Mesenchymal stem cell (in vitro differentiated cells and primary cell): ENCODE measurements around the gene VTI1A.

Source experiments
- DNase-seq: peaks from one replicate; pipeline ENCODE4 v3.0.0-alpha.2; 2013
- H2AFZ ChIP-seq: one replicate; pipeline ENCODE4 v1.6.1; 2013; ENCODE audit warnings: low read depth, mild to moderate bottlenecking, control low read depth, inconsistent platforms, low read length, moderate library complexity
- H2AK5ac ChIP-seq: 2 replicates; pipeline ENCODE4 v1.6.1; 2013; ENCODE audit warnings: low read length, moderate library complexity, mild to moderate bottlenecking, inconsistent platforms; ENCODE audit not compliant: severe bottlenecking
- H2BK120ac ChIP-seq: one replicate; pipeline ENCODE4 v1.6.1; 2013; ENCODE audit warnings: low read depth, mild to moderate bottlenecking, inconsistent platforms, low read length, moderate library complexity
- H2BK12ac ChIP-seq, 2 experiments: one replicate each; pipeline ENCODE4 v1.6.1; 2013; ENCODE audit warnings: inconsistent platforms in 2 of 2, low read length in 2 of 2, mild to moderate bottlenecking in 2 of 2, moderate library complexity in 2 of 2, control low read depth in 1 of 2
- H2BK15ac ChIP-seq: one replicate; pipeline ENCODE4 v1.6.1; 2013; ENCODE audit warnings: mild to moderate bottlenecking, low read depth, inconsistent platforms; ENCODE audit not compliant: poor library complexity, severe bottlenecking
- H2BK5ac ChIP-seq: 2 replicates; pipeline ENCODE4 v1.6.1; 2013; ENCODE audit warnings: low read depth, mild to moderate bottlenecking, low read length, control low read depth, inconsistent platforms; ENCODE audit not compliant: poor library complexity, severe bottlenecking
- H3K14ac ChIP-seq, 2 experiments: one replicate each; pipeline ENCODE4 v1.6.1; 2013; ENCODE audit warnings: inconsistent platforms in 2 of 2, low read length in 2 of 2, control low read depth in 1 of 2, mild to moderate bottlenecking in 1 of 2, moderate library complexity in 1 of 2
- H3K18ac ChIP-seq, 2 experiments: one replicate each; pipeline ENCODE4 v1.6.1; 2013; ENCODE audit warnings: inconsistent platforms in 2 of 2, low read length in 2 of 2, control low read depth in 1 of 2, low read depth in 1 of 2, mild to moderate bottlenecking in 1 of 2
- H3K23ac ChIP-seq, 2 experiments: one replicate each; pipeline ENCODE4 v1.6.1; 2013; ENCODE audit warnings: inconsistent platforms in 2 of 2, low read length in 2 of 2, mild to moderate bottlenecking in 2 of 2, moderate library complexity in 2 of 2, control low read depth in 1 of 2
- H3K27ac ChIP-seq: 2 replicates; pipeline ENCODE4 v1.5.1; 2013; ENCODE audit warnings: mild to moderate bottlenecking, moderate library complexity, low read length, control low read depth, inconsistent platforms; ENCODE audit not compliant: poor library complexity, severe bottlenecking
- H3K27me3 ChIP-seq, 2 experiments: 2 replicates each; pipeline versions ENCODE4 v1.6.1 to v1.7.0; 2013; ENCODE audit warnings: low read length in 2 of 2, mild to moderate bottlenecking in 2 of 2, moderate library complexity in 2 of 2, control low read depth in 1 of 2, inconsistent platforms in 1 of 2; ENCODE audit not compliant: control insufficient read depth in 1 of 2, insufficient read depth in 1 of 2
- H3K36me3 ChIP-seq, 2 experiments: 2 replicates each; pipeline versions ENCODE4 v1.6.1 to v1.7.0; 2013; ENCODE audit warnings: low read length in 2 of 2, control low read depth in 1 of 2, inconsistent platforms in 1 of 2, low read depth in 1 of 2, mild to moderate bottlenecking in 1 of 2; ENCODE audit not compliant: insufficient read depth in 2 of 2, control insufficient read depth in 1 of 2
- H3K4ac ChIP-seq, 2 experiments: one replicate each; pipeline ENCODE4 v1.6.1; 2013; ENCODE audit warnings: inconsistent platforms in 2 of 2, low read length in 2 of 2, mild to moderate bottlenecking in 2 of 2, moderate library complexity in 2 of 2, control low read depth in 1 of 2, low read depth in 1 of 2
- H3K4me1 ChIP-seq: 2 replicates; pipeline ENCODE4 v1.6.1; 2013; ENCODE audit warnings: low read depth, low read length, control low read depth; ENCODE audit not compliant: control insufficient read depth, insufficient read depth
- H3K4me2 ChIP-seq: 2 replicates; pipeline ENCODE4 v1.6.1; 2013; ENCODE audit warnings: low read length, mild to moderate bottlenecking, inconsistent platforms; ENCODE audit not compliant: poor library complexity, severe bottlenecking
- H3K4me3 ChIP-seq, 2 experiments: 2 replicates each; pipeline versions ENCODE4 v1.5.1 to v1.7.0; 2013; ENCODE audit warnings: low read length in 2 of 2, mild to moderate bottlenecking in 2 of 2, control low read depth in 1 of 2, low read depth in 1 of 2; ENCODE audit not compliant: insufficient read depth in 1 of 2
- H3K79me1 ChIP-seq: replicated peaks from 2 replicates; pipeline ENCODE4 v1.6.1; 2013; ENCODE audit warnings: mild to moderate bottlenecking, control low read depth, low read length, inconsistent platforms; ENCODE audit not compliant: poor library complexity, severe bottlenecking
- H3K9ac ChIP-seq: 2 replicates; pipeline ENCODE4 v1.7.0; 2013; ENCODE audit warnings: mild to moderate bottlenecking, low read length, moderate library complexity
- H3K9me3 ChIP-seq: 2 replicates; pipeline ENCODE4 v1.7.0; 2013; ENCODE audit warnings: mild to moderate bottlenecking, low read length; ENCODE audit not compliant: control insufficient read depth
- H4K8ac ChIP-seq: one replicate; pipeline ENCODE4 v1.6.1; 2013; ENCODE audit warnings: inconsistent platforms, mild to moderate bottlenecking, low read length, moderate library complexity
- H4K91ac ChIP-seq: one replicate; pipeline ENCODE4 v1.6.1; 2013; ENCODE audit warnings: mild to moderate bottlenecking, low read length, inconsistent platforms
- WGBS: methylation state at CpG from one replicate; pipeline ENCODE4 v1.1.7; 2013; ENCODE audit warnings: mixed read lengths; 5-methylcytosine and 5-hydroxymethylcytosine counted together

The VTI1A gene

GRCh38 chr10:112624546-112625048 lies 177.6 kb downstream of the VTI1A start:
- H3K27ac ChIP-seq, result no peak overlapping the region
- no peak overlapping the region for H2BK15ac ChIP-seq
- H2BK12ac ChIP-seq, result no peak overlapping the region
- no peaks in the 10 kb centered on the region for H3K9me3 ChIP-seq
- H3K14ac ChIP-seq, result no peak overlapping the region
- H2AFZ ChIP-seq, result no peak overlapping the region
- no peaks in the 10 kb centered on the region for H3K27me3 ChIP-seq
- 96% methylated on average over 3 of the region's 7 CpGs for WGBS
- no peak overlapping the region for H4K91ac ChIP-seq
- no peak overlapping the region for H3K4me2 ChIP-seq
- H4K8ac ChIP-seq, result no peak overlapping the region
- no peaks in the 10 kb centered on the region for H3K36me3 ChIP-seq
- H3K79me1 ChIP-seq, result peaks cover 3% of the 10 kb centered on the region
- no peak overlapping the region for H3K4me3 ChIP-seq
- H2AK5ac ChIP-seq, result no peak overlapping the region
- H3K4ac ChIP-seq, result no peak overlapping the region
- H3K9ac ChIP-seq, result peak overlapping the region; percentile 65
- H3K23ac ChIP-seq, result no peak overlapping the region
- H3K18ac ChIP-seq, result no peak overlapping the region
- DNase-seq, result no peak
- H2BK5ac ChIP-seq, result no peak overlapping the region
- peaks cover 2% of the 10 kb centered on the region for H3K4me1 ChIP-seq
- H2BK120ac ChIP-seq, result no peak overlapping the region

GRCh38 chr10:112628951-112629609 lies 182.1 kb downstream of the VTI1A start:
- Histone ChIP-seq H2AK5ac (no peak overlapping the region), H2BK12ac (peak overlapping the region in 1 of 2 experiments; percentile 65), H2BK5ac (no peak overlapping the region), H3K27me3 (no peaks in the 10 kb centered on the region), H2AFZ (no peak overlapping the region), H3K79me1 (peaks cover 5% of the 10 kb centered on the region), H3K9me3 (no peaks in the 10 kb centered on the region), H4K8ac (no peak overlapping the region), H2BK15ac (no peak overlapping the region), H3K4me3 (no peak overlapping the region), H3K36me3 (no peaks in the 10 kb centered on the region), H3K23ac (no peak overlapping the region), H3K14ac (no peak overlapping the region), H2BK120ac (no peak overlapping the region), H3K27ac (no peak overlapping the region), H3K4ac (no peak overlapping the region), H3K18ac (peak overlapping the region in 1 of 2 experiments; percentile 52), H3K4me2 (no peak overlapping the region), H4K91ac (no peak overlapping the region), H3K9ac (no peak overlapping the region), H3K4me1 (peaks cover 2% of the 10 kb centered on the region)
- WGBS, result 79% methylated on average over 3 of the region's 5 CpGs
- DNase-seq, result no peak

- Histone ChIP-seq H3K18ac (peak overlapping the region; percentile 21 to 45), H2BK15ac (no peak overlapping the region), H2AFZ (no peak overlapping the region), H3K4me3 (no peak overlapping the region), H3K36me3 (no peaks in the 10 kb centered on the region), H3K79me1 (peaks cover 7% of the 10 kb centered on the region), H3K9ac (no peak overlapping the region), H3K27ac (no peak overlapping the region), H3K4ac (no peak overlapping the region), H2AK5ac (no peak overlapping the region), H2BK120ac (no peak overlapping the region), H4K91ac (no peak overlapping the region), H3K23ac (no peak overlapping the region), H3K4me1 (peaks cover 2% of the 10 kb centered on the region), H3K14ac (no peak overlapping the region), H2BK12ac (no peak overlapping the region), H2BK5ac (no peak overlapping the region), H3K4me2 (no peak overlapping the region), H3K9me3 (no peaks in the 10 kb centered on the region), H3K27me3 (no peaks in the 10 kb centered on the region), H4K8ac (no peak overlapping the region)
- 18% methylated on average over 4 of the region's 8 CpGs for WGBS
- peak; percentile 86 for DNase-seq
Measured at GRCh38 chr10:112631501-112632400, 184.7 kb downstream of the VTI1A start.
